HG03442 (cell line): ENCODE data around the gene NIPSNAP3A.
A peak's percentile ranks its signal among the peaks of the same experiment; 100 is the strongest.

ENCODE experiments used
- ATAC-seq: cut with Tn5 transposase; IDR thresholded peaks from one replicate; pipeline ENCODE4 v1.9.1; 2021; ENCODE audit warnings: mild to moderate bottlenecking, moderate library complexity; ENCODE audit not compliant: unreplicated experiment

Gene NIPSNAP3A

DNA sequence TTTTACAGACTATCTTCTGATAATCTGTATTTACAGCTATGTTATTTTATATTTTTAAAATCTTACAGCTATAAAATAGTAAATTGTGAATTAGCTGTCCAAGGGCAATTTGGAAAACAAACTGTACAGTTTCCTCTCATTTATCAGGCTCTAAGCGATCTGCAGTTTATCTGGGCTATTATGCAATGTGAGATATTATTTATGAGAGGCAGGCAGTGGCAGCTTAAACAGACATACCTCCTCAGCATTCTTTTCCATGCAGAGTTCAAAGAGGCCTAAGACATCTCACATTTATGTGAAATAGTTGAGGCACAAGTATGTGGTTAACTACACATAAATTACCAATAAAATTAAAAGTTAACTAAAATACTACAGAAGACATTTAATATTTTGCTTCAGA is 26.6 kb downstream of the NIPSNAP3A start:
- no peak for ATAC-seq

DNA sequence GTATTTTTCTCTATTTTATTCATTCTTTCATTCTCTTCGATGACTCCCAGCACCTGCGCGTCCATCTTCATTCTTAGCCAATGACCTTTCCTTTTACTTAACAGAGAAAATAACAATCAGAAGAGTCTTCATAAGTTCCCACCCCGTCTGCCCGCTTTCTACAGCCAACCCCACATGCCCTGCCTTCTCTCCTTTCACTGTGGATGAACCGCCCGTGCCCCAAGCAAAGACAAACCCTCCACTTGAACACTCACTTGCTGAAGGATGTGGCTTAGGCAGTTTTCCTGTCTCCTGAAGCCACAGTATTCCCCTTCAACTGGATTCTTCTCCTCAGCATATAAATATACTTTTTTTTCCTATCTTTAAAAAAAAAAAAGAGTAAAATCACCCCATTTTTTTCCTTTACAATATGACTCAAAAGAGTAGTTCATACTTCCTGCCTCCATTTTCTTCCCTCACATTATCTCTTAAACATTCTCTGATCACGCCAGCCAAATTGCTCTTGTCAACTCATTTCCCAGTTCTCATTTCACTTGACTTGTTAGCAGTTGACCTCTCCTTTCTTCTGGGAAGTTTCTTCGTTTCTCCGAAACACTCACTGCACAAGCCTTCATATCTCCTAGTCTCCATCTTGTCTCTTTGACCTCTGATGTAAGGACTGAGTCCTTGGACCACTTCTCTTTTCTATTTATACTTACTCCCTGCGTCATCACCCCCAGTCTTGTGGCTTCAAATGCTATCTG is 27.5 kb downstream of the NIPSNAP3A start:
- ATAC-seq = peak; percentile 92

DNA sequence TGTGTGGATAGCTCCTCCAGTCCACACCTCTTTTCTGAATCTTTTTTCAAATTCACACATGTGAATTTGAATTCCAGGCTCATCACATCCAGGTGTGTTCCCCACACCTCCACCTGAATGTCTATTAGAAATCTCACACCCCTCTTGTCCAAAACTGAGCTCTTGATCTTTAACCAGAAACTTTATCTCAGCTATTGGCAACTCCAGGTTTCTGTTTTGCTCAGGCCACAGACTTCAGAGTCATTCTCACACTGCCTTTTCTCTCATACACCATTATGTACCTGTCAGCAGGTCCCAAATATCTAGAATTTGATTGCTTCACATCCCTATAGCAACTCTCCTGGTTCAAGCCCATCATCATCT is 28.1 kb downstream of the NIPSNAP3A start:
- peak; percentile 71 for ATAC-seq

DNA sequence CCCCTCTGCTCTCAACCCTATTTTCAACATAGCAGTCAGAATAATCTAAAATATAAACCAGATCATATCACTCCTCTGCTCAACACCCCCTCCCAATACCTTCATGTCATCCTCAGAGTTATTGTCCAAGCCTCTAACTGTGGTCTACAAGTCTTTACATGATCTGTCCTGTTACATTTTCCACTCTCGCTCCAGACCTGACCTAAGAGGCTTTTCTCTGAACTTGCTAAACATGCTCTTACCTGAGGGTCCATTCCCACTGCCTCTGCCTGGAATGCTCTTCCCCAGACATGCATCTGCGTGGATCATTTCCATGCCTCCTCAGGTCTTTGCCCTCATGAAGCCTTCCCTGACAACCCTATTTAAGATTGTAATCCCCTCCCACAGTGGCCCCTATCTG is 28.5 kb downstream of the NIPSNAP3A start:
- no peak for ATAC-seq

DNA sequence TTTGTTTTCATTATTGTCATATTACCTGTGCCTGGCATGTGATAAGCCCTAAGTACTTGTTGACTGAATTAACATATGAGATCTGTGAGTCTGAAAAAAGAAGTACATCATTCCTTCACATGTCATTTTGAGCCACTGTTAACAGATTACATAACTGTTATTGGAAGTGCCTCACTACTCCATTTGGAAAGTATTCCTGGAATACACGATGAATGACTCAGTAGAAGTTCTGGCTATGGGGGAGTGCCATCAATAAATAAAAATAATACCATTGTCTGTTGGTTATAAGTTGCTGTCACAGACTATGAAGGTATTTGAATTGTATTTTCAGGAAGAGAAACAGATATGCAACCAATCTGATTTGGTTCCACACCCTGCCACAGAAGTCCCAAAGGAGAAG is 29.3 kb downstream of the NIPSNAP3A start:
- ATAC-seq = no peak

DNA sequence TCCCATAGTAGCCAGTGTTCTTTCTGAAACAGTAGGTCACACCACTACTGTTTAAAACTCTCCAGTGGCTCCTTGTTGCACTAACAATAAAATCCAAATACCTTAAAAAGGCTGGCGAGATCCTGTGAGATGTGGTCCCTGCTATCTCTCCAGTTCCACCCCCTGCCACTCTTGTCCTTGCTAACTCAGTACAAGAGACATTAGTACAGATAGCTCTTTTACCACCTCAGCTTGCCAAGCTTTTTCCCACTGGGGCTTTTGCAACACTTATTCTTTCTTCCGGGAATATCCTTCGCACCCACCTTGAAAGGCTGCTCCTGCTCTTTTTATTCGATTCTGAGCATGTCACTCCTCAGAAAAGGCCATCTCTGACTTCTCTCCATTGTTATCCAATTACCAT is 31.3 kb downstream of the NIPSNAP3A start:
- no peak for ATAC-seq

DNA sequence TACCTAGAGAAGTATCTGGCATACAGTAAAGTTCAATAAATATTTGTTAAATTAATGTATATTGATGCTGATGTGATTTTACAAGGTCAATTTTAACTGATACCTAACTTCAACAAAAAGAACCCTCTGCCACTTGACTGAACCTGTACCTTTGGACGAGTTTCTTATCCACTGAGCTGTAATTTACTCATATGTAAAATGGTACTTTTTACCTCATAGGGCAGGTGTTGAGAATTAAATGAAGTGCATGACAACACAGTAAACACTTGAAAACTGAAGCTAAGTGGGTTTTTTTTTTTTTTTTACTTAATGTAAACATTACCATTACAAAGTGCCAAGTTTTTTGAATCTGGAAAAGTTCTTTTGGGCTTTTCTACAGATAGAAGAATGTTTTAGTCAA is 31.9 kb downstream of the NIPSNAP3A start:
- no peak for ATAC-seq

DNA sequence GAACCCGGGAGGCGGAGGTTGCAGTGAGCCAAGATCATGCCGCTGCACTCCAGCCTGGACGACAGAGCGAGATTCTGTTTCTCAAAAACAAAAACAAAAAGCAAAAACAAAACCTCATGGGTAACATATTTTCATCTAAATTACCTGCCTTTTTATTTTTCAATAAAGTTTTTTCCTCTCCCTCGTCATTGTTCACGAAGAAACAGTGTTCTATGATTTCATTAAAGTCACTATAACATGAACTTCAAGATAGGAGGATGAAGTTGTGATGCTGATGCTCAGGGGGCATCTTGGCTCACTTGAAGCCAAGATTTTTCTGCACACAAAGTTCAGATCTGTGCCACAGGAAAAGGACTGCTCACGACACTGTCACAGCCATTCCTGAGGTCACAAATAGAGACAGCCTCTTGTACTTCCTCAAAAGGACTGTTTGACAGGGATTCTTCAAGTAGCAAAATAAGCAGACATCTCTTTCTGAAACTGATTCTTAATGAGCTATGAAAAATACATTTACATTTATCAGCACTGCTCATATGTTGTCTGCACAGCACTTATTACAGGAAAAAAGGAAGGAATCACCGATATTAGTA is 32.6 kb downstream of the NIPSNAP3A start:
- ATAC-seq = no peak

DNA sequence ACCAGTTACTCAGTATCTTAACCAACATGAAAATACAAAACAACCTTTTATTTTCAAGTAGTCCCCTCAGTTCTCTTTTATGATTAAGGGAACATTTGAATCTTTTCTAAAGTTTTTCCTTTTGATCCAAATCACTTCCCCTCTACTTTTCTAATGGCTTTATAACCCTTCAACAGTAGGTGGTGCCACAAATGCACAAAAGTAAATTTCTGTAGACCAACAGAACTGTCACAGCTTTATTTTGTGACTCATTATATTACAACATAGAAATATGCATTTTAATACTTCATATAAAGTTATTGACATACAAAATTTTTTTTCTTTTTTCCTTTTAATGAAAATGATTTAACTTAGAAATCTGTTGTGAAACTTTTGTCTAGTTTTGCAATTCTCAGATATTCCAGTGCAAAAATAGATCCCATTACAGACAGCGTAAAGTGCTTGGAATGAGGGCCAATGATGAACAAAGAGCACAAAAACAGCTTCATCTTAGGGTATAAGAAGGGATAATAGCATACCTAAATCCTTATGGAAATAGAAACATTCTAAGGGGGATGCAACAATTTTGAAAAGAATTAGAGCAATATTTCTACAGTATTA is 33.4 kb downstream of the NIPSNAP3A start:
- ATAC-seq = peak; percentile 54

DNA sequence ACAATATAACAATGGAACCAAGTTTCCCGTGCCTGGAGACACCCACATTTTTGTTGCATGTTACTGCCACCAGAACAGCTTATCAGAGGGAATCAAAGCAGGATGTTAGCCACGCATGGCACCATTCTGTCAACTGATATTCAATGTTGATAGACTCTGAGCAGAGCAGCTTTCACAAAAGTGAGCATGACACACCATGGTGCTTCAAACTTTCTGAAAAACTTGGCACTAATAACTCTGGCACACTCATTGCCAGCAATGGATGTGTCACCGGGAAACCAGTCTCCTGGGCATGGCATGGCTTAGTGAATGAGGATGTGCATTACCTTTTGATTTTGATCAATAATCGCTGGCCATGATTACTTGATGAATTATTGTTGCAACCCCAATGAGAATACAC is 36.1 kb downstream of the NIPSNAP3A start:
- no peak for ATAC-seq

DNA sequence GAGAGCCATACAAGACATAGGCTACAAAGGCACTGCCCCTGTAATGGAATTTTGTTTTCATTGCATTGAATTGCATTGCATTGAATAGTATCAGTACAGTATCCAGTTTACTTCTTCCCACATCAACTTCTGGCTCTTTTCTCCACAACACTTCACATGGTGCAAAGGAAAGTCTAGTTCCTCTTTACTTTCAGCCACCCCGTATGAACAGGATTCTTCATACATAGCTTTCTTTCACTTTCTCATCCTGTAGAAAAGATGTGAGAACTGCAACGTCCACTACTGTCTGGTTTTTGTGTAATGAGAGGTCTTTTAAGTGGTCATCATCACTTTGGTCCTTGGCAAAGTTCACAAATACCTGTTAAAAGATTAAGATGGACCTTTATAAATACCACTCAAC is 36.6 kb downstream of the NIPSNAP3A start:
- ATAC-seq = peak; percentile 81

DNA sequence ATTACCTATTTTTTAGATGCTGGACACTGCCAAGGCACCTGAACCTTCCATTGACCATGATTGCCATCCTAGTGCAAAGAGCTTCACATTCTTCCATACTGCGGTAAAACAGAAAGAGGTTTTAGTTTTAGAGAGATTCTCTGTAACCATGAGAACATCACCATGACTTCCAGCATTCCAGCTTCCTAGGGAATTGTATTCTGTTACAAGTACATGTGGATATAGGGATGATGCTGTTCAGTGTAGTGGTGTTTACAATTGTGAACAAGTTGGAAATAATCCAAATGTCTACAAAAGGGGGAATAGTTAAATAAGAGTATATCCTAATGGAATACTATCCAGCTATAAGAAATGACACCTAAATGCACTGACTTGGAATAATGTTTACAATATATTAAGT is 38.8 kb downstream of the NIPSNAP3A start:
- no peak for ATAC-seq

DNA sequence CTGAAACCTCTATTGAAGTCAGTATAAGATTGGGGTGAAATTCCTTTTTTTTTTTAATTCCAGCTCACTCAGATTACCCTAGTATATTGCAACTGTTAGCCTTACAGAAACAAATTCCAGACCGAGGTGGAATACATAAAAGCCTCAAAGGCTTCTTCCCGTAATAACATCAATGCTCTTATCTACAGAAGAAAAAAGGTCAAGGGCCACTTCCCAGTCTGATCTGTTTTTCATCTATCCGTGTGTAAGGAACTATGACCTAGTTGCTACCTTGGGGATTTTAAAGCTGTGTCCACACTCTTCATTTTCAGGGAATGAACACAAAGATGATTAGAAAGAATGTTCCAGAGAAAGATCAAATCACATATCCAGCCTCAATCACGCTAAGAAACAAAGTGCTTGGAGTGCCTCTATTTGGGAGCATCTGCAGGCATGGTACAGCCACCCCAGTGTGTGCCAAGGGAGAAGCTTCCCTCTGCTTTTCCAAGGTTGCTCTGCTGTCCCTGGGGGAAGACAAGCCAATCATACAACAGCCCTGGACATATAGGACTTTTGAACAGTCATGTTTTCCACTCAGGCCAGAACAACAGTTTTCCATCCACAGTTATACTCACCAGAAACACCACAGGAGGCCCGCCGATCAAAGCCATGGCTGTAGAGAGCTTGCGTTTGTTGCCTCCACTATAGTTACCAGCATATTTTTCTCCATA is 40.0 kb downstream of the NIPSNAP3A start:
- no peak for ATAC-seq

DNA sequence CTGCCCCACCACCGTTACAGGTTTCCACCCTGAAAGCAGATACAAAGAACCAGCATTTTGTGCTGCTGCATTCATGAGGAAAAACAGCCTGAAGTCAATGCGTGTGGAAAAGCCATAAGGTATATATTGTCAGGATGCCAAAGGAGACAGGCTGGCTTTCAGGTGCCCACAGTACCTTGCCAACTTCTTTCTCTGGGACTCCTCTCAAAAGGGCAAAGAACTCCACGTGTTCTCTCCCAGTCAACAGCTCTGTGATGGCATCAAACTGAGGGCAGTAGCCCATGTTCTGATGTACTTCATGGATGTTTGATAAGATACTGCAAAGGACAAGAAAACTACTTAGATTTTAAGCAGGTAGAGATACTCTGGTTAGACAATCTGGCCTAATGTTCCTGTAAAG is 40.8 kb downstream of the NIPSNAP3A start:
- ATAC-seq = no peak

DNA sequence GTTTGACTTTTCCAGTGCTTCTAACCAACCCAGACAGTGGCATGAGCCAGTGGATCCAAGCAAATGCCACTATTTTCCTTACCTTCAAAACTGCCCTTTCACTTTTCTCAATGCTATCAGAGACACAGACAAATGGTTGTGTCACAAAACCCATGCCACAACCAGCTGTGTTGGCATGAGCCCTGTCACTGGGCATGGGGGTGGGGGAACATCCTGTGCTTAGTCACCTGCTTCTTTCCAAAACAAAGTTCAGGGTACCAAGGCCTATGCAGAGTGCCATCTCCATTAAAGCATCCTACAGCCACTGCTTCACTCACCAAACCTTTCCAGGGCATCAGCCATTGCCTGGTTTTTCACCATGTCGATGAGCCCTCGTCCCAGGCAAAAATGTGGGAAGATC is 46.6 kb downstream of the NIPSNAP3A start:
- ATAC-seq = no peak

DNA sequence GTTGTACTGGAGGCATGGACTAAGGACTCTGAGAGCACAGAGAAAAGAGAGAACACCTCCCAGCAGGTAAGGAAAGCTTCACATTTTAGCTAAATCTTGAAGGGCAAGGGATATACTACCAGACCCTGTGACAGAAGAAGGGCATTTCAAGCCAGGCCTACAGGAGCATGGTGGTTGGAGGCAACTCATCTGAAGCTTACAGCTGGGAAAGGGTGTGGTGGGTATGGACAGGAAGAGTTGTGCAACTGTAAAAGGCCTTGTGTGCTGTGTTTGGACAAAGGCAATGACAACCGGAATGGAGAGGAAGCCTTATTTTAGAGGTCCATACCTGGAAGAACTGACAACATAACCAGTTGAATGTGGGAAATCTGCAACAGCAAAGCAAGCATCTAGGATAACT is 47.6 kb downstream of the NIPSNAP3A start:
- ATAC-seq = no peak

DNA sequence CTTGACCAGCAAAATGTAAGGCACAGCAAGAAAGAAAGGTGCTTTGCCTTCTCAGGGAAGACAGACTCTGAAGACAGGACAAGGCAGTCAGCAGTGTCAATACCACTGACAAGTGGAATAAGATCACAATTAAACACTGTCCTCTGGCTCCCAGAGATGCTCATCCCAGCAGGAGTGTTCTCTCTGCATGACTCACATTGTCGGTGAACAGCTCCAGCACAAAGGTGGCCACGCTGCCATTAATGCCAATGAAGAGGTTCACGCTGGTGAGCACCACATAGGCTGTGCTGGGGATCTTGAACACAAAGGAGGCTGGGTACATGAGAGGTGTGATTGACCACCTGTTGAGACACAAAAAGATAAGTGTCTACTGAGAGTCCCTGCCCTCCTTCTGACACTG is 48.4 kb downstream of the NIPSNAP3A start:
- ATAC-seq = no peak

DNA sequence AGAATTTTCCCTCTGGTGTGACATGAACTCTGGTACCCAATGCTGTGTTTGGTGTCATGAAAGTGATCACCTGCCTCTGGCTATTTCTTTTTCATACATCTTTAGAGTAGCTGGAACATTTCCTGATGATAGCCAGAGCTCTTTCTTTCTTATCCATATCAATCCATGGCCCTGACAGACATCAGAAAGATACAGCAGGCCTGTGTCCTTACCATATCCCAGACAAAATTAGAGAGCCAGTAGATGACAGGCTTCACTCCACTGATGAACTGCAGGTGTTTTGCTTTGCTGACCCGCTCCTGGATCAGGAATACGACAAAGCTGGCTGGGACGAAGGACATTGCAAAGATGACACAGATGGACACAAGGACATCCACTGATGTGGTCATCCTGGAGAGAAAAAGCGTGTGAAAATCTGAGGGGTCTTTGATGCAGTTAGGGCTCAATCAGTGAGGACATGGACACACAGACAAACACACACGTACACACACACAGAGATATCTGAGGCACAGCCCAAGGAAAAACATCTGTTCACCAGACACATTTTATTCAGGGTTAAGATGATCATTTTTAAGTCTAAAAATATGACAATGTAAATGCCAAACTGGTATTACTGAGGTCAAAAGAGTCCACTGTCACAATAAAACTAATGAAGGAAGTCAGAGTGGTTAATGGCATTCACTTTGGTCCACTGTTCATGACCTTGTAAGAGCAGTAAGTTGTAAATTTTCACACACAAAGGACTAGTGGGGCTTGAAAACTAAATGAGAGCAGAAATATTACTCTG is 50.9 kb downstream of the NIPSNAP3A start:
- no peak for ATAC-seq

DNA sequence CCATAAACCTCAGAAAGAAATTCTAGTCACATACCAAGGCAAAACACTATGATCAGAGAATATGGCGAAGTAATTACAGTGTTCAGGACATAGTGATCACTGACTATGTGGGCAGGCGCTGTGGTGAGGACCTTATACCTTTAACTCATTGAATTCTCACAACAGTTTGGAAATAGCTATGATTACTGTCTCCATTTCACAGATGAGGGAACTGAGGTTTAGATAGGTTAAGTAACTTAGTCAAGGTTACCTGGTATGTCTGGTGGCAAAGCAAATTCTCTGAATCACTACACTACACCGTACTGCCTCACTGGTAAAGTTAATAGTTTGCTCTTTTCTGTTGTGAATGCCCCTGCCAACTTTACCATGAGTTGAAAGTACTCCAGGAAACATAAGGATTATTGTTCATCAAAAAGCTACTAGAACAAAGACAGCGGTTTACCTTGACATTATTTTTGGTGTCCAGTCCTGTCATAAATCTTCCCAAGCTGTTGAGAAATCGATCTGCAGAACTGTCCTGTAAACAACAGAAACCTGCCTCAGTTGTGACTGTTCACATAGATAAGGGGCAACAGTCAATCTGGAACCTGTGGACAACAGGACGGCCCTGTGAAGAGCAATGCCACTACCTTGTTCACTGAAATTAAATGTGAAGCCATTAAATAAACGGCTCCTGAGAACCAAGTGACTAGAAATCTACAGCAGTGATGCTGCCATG is 52.7 kb downstream of the NIPSNAP3A start:
- no peak for ATAC-seq

DNA sequence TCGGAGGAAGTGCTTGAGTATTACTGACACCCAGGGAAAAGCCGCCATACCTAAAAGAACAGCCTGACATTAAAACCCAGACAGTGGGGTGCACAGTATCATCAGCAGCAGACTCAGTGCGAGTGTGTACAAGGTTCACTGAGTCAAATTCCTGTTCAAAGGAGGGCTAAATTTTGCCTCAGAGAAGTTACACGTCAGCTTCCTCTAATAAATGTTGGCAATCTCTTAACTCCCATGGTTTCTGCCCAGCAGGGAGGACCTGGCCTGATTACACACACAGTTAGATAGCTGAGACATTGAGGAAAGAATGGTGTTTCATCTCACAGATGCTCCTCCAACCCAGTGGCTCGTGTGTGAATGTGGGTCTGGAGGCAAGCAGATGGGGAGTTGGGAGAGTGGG is 54.6 kb downstream of the NIPSNAP3A start:
- ATAC-seq = no peak

DNA sequence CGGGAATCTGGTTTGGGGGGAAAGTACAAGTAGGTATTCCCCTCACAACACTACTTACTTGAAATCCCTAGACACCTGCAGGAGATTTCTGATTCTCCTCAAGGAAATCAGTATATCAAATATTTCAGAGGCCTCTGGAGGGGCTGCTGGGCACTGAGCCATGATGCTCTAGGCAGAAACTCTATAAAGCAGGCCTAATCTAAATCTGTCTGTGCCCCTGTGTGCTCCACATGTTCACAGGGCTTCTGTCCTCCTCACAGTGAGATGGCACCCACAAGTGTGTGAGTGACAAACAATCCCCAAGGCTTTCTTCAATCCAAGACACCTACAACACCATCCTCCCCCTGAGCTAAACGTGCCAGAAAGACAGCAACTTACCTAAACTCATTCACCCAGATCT is 55.4 kb downstream of the NIPSNAP3A start:
- ATAC-seq = no peak
